ENCODE results near the gene MINDY2.
"Not testable (repeated sequence)": the region's sequence is repeated elsewhere in the genome, so short reads cannot be mapped to it uniquely, and the experiment has no call there.

MINDY2 gene

GRCh38 chr15:58755350-58755749 lies 15.8 kb upstream of the MINDY2 start:
- no peak for DNase-seq

GRCh38 chr15:58755956-58756355 lies 15.1 kb upstream of the MINDY2 start:
- no peak for DNase-seq

DNA sequence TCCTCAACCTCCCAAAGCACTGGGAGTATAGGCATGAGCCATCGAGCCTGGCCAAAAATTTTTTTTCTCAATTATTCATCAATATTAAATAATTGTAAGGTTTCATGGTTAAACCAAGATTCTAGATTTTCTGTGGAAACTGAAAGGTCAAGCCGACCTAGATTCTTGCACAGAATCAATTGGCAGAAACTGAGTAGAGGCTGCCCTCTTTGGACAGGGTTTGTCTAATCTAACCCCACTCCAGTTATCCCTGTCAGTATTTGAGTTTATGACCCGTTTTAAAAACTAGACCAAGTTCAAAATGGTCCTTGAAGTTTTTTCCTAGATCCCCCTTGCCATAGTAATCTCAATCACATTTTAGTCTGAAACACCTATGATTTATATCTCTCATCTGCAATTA lies 13.0 kb upstream of the MINDY2 start:
- no peak for DNase-seq

GRCh38 chr15:58760385-58761009 lies 10.6 kb upstream of the MINDY2 start:
- no peak for DNase-seq

- no peak for DNase-seq
These were observed 10.1 kb upstream of the MINDY2 start for GRCh38 chr15:58761010-58761388.

- no peak for DNase-seq
These were observed 8.8 kb upstream of the MINDY2 start for GRCh38 chr15:58762285-58762684.

- no peak for DNase-seq
These were observed 8.4 kb upstream of the MINDY2 start for GRCh38 chr15:58762731-58763130.

GRCh38 chr15:58764468-58764867 lies 6.6 kb upstream of the MINDY2 start:
- DNase-seq, result no peak

GRCh38 chr15:58766290-58766689 lies 4.8 kb upstream of the MINDY2 start:
- DNase-seq, result no peak

DNA sequence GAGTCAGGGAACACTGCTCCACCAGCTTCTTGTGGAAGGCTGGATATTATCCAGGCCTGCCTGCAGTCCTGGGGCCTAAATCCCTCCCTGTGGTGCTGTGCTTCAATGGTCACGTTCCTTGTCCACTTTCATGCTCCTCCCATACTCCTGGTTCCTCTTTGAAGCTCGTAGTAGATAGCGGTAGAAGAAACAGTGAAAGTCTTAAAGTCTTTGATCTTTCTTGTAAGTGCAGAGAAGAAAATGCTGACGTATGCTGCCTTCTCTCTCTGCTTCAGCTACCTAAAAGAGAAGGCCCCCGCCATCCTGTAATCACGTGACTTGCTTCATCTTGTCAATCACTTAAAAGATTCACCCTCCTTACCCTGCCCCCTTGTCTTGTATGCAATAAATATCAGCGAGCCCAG lies 2.5 kb upstream of the MINDY2 start:
- not testable (repeated sequence) for DNase-seq

GRCh38 chr15:58770519-58770856 lies 614 bp upstream of the MINDY2 start:
- no peak for DNase-seq

- DNase-seq, result no peak
These were observed 634 bp downstream of the MINDY2 start for GRCh38 chr15:58771621-58772250.

GRCh38 chr15:58773024-58773423 lies 1.9 kb downstream of the MINDY2 start:
- DNase-seq, result no peak

DNA sequence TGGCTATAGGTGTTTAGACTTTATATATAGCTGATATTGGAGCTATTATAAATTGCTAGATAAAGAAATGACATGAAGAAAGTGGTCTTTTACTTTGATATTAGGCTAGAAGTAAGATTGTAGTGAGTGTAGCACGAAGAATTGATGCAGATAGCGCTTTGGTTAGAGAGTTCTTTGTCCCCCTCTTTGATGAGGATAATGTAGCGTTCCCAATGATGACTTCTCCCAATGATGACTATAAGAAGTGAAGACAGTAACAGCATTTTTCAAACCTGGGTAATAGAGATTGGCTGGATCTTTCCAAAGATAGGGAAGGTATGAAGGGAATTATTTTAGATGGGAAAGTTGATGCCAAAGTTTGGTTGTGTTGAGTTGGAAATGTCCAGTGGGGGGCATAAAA lies 4.3 kb downstream of the MINDY2 start:
- no peak for DNase-seq

- DNase-seq, result no peak
These were observed 6.0 kb downstream of the MINDY2 start for GRCh38 chr15:58777107-58777506.

DNA sequence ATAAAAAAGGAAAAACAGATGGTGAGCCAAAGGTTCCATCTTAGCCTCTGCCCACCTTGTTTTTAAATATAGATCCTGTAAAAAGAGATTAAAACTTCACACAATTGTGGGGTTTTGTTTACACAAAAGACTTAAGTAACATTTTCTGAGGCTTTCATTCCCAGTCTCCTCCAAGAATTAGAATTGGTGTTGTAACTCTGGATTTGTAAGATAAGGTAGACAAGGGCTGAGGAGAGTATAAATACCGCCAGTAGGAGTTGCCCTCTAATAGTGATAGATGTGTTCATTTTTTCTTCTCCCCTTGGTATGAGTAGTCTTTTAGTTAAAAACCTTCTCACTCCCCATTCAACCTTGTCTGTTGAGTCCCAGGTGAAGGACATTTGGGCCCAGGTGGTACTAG lies 8.5 kb downstream of the MINDY2 start:
- no peak for DNase-seq

DNA sequence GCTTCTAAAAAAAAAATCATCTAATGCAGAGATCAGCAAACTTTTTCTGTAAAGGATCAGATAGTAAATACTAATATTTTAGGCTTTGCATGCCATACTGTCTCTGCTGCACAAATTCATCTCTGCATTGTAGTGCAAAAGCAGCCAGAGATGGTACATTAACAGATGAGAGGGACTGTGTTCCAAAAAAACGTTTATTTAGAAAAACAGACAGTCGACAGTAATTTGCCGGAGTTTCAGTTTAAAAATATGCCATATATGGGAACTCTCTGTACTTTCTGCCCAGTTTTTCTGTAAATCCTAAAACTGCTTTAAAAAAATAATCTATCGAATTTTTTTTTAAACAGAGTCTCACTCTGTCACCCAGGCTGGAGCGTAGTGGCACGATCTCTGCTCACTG lies 14.3 kb downstream of the MINDY2 start:
- DNase-seq, result no peak

DNA sequence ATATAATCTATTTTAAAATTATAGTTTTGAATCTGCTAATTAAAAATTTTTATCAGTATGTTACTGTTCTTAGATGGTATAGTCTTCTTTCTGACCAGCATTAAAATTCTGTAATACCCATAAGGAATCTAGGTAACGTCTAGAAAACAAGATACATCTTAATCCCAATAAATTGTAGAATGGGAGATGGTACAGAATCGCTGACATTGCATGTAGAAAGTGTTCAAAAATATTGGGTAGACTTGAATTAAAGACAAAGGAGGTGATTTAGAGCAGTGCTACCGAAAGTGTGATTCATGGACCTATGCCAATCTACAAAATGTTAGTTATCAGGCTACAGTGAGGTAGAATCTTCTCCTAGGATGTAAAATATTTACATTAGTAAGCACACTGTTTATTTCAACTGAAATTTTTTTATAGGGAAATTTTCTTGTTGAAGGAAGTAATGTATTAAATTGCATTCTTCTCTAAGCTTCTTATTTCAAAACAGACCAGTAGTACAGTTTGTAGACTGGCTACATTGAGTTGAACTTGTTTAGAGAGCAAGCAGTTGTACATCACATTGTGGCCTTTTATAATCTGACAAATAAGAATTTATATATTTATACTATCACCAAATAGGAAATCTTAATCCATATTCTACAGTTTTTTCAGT lies 17.1 kb downstream of the MINDY2 start:
- no peak for DNase-seq

GRCh38 chr15:58793862-58794261 lies 22.8 kb downstream of the MINDY2 start:
- no peak for DNase-seq

GRCh38 chr15:58795825-58796224 lies 24.7 kb downstream of the MINDY2 start:
- DNase-seq, result no peak

GRCh38 chr15:58797505-58797904 lies 26.4 kb downstream of the MINDY2 start:
- no peak for DNase-seq

- no peak for DNase-seq
These were observed 34.0 kb downstream of the MINDY2 start for GRCh38 chr15:58805095-58805494.

DNA sequence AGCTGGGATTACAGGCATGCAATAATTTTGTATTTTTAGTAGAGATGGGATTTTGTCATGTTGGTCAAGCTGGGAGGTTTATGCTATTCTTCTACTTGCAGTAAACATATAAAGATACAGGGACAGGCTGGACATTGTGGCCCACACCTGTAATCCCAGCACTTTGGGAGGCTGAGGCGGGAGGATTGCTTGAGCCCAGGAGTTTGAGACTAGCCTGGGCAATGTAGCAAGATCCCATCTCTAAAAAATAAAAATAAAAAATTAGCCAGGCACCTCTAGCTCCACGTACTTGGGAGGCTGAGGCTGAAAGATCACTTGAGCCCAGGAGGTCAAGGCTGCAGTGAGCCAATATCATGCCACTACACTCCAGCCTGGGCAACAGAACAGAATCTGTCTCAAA lies 52.2 kb downstream of the MINDY2 start:
- DNase-seq, result not testable (repeated sequence)

- no peak for DNase-seq
These were observed 59.5 kb downstream of the MINDY2 start for GRCh38 chr15:58830556-58830955.

Measured in DMS79 (cell line).